Measurements from ENCODE around the gene PCDH9.
"Not testable (repeated sequence)": the region's sequence is repeated elsewhere in the genome, so short reads cannot be mapped to it uniquely, and the experiment has no call there.

The PCDH9 gene

DNA sequence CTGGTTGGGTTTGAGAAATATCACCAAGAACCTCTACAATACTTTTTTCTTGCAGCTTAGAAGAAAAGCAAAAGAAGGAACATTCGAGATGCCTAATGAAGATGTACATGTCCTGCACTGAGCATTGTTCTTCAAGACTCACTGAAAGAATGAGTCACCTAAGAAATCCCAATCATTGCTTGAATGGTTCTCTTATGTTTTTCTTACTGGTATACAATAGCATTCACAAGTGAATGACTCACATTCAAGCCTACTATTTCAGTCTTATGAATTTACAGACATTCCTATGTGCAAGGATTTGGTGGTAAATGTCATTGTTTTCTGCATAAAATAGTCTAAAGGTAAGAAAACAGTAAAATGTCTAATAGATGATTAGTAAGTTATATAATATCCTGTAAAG, 594.6 kb downstream of the PCDH9 start:
- no peak for DNase-seq

DNA sequence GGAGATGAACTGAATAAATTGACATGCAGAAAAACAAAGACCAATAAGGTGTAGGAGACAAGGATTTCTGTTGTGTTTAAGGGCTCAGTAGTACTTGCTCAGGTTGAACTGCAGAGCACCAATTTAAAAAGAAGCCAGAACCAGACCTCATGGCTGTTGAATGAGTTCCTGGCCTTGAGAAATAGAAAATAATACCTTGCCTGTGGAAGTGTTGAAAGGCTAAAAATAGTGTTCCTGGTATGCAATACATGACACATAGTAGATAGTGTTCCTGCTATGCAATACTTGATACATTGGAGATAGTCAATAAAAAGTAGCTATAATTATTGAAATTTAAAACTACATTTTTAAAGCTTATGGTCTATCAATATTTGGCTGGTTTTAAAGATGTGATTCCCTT, 595.8 kb downstream of the PCDH9 start:
- no peak for DNase-seq

DNA sequence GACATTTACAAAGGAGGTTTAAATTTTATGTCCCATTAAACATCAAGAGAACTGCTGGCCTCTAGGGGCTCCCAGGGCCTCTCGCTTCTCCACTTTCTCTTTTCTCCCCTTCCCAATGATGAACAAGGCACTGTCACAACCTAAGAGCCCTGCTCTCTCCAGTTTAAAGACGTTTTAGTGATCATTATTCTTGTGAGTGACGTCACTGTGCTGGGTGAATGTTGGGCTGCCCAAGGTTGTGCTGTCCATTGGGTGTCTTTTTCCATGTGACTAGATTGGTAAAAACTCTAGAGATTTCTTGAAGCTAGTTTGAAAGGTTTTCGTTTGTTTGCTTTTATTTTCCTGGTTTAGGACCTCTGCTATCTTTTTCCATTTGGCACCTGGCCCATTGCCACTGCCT, 602.6 kb downstream of the PCDH9 start:
- DNase-seq, result no peak

DNA sequence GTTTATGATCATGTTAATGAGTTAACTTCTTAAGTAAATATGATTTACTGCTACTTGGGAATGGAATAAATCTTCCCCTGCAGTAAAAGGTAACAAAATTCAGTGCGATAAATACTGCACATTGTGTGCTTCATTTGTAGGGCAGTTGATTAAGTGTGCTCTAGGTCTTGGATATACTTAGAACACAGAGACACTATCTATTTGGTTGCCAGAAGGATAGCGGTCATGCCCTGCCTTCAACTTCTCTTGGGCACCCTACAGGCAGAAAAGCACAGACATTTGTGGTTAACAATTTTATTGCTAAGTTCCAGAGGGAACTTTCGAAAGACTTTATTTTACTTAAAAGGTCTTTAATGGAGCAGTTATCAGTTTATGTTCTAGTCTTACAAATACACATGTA, 605.8 kb downstream of the PCDH9 start:
- DNase-seq, result no peak

DNA sequence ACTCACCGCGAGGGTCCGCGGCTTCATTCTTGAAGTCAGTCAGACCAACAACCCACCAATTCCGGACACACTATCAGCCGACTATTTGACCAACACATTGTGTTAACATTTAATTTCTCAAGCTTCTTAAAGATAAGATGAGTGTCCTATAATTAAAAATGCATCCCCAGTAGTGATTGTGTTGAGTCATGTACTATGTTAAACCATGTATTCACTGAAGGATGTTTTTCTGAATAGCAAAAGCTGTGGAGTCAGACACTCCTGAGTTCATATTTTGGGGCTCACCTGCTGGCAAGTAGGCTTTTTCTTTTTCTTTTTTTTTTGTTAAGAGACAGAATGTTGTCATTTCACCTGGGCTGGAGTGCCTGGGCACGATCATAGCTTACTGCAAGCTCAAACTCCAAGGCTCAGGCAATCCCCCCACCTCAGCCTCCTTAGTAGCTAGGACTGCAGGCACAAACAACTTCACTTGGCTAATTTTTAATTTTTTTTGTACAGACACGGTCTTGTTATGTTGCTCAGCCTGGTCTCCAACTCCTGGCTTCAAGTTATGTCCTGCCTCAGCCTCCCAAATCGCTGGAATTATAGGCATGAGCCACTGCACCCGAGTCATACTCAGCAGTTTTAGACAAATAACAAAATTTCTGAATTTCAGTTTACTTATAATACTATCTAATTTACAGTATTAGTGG, 606.9 kb downstream of the PCDH9 start:
- no peak for DNase-seq

DNA sequence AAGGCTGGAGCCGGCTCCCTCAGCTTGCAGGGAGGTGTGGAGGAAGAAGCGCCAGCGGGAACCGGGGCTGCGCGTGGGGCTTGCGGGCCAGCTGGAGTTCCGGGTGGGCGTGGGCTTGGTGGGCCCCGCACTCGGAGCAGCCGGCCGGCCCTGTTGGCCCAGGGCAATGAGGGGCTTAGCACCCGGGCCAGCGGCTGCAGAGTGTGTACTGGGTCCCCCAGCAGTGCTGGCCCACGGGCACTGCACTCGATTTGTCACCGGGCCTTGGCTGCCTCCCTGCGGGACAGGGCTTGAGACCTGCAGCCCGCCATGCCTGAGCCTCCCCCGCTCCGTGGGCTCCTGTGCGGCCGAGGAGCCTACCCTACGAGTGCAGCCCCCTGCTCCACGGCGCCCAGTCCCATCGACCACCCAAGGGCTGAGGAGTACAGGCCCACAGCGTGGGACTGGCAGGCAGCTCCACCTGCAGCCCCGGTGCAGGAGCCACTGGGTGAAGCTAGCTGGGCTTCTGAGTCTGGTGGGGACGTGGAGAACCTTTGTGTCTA, 608.2 kb downstream of the PCDH9 start:
- not testable (repeated sequence) for DNase-seq

DNA sequence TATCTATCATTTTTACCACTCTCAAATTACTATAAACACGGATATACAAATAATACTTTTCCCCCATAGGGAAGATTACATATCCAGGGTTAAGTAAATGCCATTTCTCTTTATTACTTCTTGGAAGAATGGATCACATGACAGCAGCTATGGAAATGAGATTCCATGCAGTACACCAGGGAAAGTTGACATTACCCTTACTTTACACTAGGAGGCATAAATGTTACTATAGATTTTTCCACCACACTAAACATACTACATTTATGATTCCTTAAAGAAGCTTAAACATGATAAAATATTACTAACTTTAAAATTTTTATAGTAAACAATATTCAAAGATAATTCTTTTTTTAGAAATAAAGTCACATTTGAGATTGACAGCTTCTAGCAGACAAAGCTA, 611.4 kb downstream of the PCDH9 start:
- peak in 1 of 2 experiments; percentile 18 for DNase-seq

DNA sequence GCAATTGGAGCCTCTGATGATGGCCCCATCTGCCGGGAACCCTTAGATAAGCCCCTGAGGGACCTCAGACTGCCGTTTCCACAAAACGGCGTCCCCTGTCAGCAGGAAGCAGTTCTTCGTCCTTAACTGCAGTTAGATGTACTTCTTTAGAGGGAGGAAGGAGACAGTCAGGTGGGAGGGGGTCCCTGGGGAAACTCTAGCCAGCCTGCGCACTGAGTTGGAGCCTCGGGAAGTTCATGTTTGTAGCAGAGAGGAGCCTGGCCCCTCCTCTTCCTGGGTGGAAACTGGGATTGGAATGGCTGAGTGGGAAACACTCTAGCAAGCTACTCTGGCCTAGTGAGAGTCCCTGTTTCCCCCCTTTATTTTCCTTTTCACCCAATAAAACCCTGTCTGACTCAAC, 612.4 kb downstream of the PCDH9 start:
- DNase-seq, result peak in 1 of 2 experiments; percentile 20

DNA sequence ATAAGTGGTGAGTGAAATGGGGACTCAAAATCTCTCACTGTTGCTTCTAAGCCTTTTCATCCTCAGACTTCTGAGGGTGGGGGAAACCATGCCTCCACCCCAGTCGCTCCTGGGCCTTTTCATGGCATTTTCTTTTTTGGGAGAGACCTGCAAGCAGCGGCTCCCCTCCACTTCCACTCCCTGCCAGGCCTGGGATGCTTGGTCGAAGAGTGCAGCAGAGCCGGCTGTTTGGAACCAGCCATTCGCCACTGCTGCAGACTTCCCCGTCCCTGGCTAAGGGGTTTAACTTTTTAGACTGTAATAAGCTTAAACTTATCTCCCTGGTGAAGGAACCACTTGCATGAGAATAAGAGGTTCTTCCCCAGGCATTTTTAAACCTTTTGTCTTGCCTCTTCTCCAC, 617.2 kb downstream of the PCDH9 start:
- DNase-seq, result no peak

DNA sequence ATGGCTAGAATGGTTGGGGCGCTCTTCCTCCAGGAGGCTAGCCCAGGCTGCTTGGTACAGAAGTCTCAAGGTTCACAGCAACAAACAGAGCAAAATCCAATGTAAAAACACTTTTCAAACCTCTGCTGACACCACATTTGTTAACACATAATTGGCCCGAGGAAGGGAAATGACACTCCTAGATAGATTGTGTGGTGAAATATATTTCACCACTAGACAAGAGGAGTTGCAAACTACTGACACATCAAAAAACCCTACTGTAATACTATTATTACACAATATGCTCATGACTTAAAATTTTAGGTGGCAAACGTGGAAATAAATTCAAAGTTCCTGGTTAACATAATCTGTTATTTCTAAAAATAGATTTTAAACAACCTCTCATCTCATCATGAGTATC, 643.6 kb downstream of the PCDH9 start:
- no peak for DNase-seq

DNA sequence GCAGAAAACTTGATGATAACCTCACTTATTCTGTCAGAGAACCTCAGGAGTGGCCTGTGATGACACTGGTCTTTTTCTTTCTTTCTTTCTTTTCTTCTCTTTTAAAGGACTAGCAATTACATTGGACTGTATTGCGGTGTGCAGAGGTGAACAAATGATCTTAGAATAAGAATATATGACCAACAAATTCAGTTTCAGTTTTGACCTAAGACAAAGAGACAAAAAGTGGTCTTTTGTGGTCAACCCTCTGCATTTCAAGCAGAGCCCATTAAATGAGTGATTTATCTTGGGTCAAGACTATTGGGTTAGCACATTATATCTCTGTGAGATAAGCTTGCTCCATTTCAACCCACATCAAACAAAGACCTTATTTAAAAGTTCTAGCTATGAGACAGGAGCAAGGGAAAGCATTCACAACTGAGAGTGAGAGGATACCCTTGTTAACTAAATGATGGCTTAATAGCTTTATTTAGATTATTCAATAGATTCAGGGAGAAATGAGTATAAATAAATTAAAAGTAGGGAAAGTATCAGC, 644.4 kb downstream of the PCDH9 start:
- no peak for DNase-seq

DNA sequence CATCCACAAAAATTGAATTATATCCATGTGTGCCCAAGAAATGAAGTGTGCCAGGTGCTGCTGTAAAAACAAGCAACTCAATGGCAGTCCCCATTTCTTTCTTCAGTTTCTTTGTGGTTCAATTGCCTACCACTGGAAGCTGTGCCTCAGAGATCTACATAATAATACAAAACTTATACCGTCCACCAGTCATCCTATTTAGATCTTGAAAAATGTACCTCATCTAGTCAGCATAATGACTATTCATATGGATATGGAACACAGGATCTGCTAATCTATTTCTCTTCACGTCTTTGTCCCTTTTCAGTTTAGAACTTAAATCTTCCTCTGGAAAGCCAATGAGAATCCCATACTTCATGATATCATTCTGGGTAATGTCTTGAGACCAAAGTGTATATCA, 648.5 kb downstream of the PCDH9 start:
- DNase-seq, result peak in 1 of 2 experiments; percentile 30

DNA sequence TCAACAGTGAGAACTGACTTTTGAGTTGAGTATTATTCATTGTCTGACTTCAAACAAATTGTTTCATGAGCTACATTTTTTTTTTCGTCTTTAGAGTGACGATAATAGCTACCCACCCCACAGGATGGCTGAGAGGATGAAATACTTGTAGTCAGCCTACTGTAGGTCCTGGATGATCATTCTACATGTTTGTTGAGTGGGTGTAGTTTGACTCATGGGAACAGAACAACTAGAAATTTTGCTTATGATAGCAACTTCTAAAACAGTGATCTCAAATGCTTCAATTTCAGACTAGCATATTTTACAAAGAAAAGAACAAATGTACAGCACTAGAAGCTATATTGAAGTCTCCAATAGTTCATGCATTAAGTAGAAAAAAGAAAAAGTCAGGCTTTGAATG, 651.8 kb downstream of the PCDH9 start:
- DNase-seq, result no peak

DNA sequence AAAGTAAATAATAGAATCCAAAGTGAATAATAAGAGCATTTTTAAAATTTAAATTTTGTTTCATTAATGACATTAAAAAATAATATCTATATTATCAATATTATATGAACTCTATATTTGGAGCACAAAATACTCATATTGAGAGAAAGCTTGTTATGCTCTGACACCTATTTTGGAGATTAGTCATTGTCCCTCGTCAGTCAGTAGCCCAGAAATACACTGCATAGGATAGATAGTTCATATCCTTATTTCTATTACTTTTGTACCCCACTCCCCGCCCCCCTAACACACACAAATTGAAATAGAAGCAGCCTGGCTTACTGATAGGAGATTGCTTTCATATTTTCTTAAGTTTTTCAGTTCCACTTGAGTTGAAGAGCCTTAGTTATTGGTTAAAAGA, 652.8 kb downstream of the PCDH9 start:
- no peak for DNase-seq

DNA sequence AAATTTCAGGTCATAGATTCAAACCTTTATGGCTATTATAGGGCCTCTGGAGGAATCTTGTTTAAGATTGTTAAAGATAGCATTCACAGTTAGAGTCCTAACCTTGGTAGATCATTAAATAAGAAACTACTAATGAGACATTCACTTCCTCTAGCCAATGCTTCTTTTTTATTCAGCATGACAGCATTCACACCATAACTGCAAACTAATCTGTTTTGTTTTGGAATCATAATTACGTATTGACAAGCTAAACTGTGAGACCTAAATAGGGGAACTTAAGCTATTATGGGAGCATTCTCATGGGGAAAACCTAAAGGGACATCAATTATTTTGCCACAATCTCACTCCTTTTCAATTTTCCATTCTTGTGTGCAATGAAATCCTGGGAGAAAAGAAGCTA, 653.8 kb downstream of the PCDH9 start:
- no peak for DNase-seq

DNA sequence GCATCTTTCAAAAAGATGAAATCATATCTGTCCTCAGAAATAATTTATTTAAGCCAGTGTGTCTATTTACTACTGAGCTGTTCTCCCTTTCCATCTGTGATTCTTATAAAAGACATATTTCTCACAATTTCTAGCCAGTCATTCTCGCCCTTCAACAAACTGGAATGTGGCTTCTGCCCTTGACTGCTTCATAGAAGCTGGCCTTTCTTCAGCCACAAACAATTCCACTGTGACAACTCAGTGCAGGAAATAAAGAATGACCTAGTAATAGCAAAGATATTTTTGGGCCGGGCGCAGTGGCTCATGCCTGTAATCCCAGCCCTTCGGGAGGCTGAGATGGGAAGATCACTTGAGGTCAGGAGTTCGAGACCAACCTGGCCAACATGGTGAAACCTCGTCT, 655.5 kb downstream of the PCDH9 start:
- no peak for DNase-seq

DNA sequence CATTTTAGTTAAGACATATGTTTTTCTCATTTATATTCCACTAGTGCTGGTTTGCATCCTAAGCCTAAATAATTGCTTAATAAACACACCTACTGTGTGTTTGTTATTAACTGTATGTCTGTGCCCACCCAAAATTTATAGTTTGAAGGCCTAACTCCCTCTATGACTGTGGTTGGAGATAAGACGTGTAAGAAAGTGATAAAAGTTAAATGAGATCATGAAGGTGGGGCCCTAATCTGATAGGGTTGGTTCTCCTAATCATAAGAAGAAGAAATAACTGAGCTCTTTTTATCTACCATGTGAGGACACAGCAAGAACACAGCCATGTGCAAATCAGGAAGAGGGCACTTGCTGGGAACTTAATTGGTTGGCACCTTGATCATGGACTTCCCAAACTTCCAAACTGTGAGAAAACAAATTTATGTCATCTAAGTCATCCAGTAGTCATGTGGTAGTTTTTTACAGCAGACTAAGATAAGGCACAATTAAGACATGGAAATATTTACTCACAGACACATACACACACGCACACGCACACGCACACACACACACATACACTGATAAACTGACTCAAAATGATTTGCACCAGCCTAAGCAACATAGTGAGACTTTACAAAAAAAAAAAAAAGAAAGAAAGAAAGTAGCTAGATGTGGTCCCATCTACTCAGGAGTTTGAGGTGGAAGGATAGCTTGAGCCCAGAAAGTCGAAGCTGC, 662.1 kb downstream of the PCDH9 start:
- DNase-seq, result no peak

DNA sequence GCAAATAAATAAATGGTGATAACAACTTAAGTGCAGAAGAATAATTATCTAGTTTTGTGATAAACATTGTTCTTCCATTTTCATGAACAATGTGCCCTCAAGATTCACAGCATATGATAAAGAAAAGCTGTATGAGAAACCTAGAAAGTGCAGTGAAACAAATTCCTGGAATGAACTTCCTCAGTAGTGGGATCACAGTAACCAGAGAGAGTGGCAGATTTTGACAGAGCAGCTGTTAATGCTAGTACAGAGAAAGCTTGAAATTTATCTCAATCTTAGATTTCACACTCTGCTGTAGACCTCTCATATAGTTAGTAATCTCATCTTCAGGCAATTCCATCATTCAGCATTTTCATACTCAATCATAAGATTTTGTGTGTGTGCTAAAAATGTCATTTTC, 664.9 kb downstream of the PCDH9 start:
- peak in 1 of 2 experiments; percentile 4 for DNase-seq

DNA sequence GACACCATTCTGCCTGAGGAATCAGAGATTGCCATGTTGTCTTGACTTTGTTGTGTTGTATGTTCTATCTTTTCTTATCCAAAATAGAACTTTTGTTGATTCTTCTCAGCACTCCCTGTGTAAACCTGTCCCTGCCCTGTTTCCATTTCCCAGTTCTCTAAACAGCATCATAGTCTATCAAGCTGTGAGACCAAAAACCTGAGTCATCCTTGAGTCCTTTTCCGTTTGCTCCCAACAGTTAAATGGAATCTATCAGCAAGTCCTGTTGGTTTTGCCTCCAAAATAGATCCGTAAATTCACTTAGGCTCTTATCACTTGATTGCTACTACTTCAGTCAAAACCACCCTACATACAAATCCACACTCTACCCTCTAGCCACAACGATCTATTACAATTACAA, 667.1 kb downstream of the PCDH9 start:
- no peak for DNase-seq

DNA sequence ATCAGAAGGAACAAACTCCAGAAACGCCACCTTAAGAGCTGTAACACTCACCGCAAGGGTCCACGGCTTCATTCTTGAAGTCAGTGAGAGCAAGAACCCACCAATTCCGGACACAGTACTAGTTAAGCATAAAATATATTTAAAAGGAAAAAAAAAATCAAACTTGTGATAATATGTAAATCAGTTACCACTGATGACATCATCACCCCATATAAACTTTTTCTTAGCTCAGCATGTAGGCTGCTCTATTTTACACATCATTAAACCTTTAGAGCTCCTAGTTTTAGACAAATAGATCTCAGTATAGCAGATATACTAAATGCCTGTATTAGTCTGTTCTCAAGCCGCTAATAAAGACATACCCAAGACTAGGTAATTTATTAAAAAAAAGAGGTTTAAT, 668.1 kb downstream of the PCDH9 start:
- no peak for DNase-seq

DNA sequence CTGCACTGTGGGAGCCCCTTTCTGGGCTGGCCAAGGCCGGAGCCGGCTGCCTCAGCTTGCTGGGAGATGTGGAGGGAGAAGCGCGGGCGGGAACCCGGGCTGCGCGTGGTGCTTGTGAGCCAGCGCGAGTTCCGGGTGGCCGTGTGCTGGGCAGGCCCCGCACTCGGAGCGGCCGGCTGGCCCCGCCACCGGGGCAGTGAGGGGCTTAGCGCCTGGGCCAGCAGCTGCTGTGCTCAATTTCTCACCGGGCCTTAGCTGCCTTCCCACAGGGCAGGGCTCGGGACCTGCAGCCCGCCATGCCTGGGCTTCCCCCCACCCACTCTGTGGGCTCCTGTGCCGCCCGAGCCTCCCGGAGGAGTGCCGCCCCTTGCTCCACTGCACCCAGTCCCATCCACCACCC, 669.1 kb downstream of the PCDH9 start:
- no peak for DNase-seq

DNA sequence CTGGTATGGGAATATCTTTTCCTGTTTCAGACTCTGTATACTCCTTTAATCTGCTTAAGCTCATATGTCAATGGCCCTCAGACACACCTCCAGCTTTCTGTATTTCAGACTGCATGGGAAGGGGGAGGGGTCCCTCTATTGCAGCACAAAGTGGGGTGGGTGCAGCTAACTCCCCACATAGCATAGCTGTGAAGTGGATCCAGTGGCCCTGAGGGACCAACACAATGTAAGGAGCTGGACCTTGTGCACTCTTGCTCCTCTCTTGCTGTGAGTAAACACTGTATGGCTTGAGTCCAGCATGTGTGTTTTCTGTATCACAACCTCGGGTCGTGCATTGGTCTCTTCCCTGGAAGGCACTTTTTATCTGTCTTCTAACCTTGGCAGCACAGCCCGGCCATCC, 669.9 kb downstream of the PCDH9 start:
- DNase-seq, result peak in 1 of 2 experiments; percentile 39

DNA sequence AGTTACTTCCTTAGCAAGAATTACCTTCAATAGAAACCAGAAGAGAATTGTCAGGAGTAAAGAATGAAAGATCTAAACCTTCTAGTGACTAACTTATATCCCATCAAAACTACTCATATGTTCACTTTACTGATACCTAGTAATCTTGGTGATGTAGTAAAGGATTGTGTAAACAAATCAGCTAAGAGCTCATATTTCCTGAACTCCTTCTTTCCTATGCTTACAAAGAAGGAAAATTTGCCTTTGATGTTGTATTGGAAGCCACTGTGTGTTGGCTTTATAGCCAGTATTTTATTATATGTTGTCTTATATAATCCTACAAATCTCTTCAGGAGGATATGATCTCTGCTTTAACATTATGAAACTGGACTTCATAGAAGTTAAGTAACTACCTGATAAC, 671.0 kb downstream of the PCDH9 start:
- no peak for DNase-seq

DNA sequence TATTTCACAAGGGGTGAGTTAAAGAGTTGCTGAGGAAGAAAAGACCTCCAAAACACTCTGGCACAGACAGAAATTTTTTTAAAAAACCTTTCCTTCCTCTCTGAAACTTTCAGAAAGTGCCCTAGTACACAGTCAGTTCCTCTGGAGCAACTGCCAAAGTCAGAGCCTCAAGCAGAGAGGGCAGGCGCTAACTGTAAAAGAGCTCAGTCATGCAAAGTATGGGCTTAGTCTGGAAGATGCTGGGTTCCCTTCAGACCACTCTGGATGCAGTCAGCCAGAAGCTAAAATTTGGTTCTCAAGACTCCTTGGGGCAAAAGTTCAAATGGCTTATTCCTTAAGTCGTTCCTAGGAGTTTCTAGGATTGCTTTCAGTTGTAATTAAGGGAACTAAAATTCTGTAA, 671.6 kb downstream of the PCDH9 start:
- no peak for DNase-seq
